IPS-NIHi11 (cell line): ENCODE results near the gene GET4.
A peak's percentile ranks its signal among the peaks of the same experiment; 100 is the strongest.

ENCODE experiments used
- DNase-seq: peaks from one replicate; pipeline ENCODE4 v3.0.0; 2012; ENCODE audit warnings: mixed read lengths, low spot score

GET4 gene

GRCh38 chr7:900331-901040 lies 24.1 kb downstream of the GET4 start:
- DNase-seq, result no peak

GRCh38 chr7:901041-901387 lies 24.7 kb downstream of the GET4 start:
- no peak for DNase-seq

DNA sequence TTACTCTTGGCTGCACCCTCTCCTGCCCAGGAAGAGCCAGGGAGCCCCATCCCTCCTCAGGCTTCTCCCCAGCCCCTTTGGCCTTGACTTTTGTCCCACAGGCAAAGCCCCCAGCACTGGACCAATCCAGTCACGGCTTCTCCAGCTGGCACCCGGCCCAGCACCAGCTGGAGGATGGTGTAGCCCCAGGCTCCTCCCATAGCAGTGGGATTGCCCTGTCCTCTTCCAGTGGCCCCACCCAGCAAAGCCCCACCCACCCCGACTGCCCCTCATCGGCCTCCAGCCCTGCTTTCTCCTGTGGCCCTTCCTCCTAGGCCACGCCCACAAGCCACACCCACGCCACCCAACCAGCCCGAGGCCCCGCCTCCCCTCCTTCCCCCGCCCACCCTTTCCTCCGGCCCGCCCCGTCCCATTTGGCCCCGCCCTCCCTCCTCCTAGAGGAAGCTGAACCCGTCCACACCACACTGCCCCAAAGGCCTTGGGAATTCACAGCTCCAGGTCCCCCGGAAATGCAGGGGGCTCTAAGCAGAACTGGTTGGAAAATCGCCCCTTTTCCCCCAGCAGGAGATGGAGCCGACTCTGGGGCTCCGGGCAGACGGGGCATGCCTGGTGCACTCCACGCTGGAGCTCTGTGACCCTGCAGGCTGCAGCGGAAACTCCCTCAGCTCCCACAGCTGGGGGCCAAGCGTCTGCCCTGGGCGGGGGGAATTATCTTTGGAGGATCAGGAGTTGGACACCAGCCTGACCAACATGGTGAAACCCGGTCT lies 25.2 kb downstream of the GET4 start:
- DNase-seq, result peak; percentile 100

DNA sequence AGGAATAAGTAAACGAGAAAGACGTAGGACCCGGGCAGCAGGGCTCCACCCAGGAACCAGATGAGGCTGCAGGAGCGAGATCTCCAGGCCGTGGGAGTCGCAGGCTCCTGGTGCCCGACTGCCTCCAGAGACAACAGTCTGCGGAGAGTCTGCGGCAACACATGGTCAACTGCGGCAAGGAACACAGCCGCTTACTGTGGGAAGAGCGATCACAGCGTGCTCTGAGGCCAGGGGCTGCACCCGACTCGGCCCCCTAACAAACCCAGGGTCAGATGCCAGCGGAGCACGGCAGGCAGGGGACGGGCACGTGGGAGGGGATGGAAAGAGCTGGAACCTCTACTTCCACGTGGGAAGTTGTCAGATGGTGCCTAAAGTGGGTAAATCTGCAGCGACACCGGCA lies 26.6 kb downstream of the GET4 start:
- no peak for DNase-seq

DNA sequence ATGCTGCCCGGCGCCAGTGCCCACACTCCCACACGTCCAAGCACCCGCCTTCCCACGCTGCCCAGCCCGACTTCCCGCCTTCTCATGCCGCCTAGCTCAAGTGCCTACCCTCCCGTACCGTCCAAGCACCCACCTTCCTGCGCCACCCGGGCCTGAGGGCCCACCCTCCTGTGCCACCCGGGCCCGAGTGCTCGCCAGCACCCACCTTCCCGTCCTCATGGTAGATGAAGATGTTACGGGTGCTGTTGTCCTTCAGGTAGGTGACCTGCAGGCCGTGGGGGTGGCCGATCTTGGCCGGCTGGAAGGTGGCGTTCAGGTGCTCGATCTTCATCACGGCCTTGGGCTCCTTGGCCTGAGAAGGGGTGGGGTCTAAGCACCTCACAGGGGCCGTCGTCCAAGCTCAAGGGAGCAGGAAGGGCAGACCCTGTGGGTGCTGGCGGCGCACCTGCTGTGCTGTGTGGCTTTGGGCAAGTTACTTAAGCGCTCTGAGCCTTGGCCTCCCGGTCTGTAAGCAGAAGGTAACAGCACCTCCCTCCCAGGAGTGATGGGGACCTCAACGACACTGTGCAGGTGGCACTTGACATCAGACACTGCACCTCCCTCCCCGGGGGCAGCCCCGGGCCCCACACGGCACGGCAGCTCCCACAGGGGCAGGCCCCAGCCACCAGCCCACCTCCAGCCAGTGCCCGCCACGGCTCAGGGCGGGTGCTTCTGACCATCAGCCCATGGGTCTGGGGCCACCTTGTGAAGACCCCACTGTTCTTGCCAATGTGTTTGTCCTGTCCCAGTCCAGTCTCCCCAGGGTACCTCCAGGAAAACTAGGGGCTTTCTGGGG lies 27.8 kb downstream of the GET4 start:
- no peak for DNase-seq

- DNase-seq, result no peak
Measured at GRCh38 chr7:904847-905246, 28.5 kb downstream of the GET4 start.

- DNase-seq, result no peak
Measured at GRCh38 chr7:906776-907157, 30.4 kb downstream of the GET4 start.

DNA sequence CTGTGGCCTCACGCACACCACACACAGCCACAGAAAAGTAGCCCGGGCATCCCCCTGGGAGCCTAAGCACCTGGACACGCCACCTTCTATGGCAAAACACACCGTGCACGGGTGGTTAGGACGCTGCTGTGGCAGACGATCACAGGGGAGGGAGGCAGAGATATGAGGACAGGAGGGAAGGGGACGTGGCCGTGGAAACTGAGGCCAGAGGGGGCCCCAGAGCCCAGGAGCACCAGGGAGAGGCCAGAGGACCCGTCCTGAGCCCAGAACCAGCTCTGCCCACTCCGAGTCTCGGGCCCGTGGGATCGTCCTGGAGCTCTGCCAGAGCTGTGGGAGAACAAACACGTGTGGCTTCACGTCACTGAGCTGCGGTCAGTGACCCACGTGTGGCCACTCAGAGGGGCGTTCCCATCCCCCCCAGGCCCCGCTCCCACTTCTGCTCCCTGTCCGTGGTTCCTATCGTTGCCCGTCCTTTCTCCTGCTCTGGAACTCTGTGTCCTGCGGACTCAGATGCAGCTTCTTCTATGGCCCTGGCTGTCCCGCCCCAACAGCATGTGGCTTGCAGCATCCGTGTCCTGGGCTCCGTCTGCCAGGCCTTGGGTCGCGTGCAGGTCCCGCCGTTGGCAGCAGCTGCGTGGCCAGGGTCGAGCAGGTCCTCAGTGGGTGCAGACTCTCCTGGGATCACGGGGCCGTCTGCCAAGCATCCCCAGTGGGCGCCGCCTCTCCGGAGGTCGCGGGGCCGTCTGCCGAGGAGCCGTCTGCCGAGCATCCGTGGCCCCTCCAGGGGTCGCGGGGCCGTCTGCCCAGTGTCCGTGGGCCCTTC lies 31.0 kb downstream of the GET4 start:
- DNase-seq, result no peak

- no peak for DNase-seq
Measured at GRCh38 chr7:908159-908581, 31.8 kb downstream of the GET4 start.

DNA sequence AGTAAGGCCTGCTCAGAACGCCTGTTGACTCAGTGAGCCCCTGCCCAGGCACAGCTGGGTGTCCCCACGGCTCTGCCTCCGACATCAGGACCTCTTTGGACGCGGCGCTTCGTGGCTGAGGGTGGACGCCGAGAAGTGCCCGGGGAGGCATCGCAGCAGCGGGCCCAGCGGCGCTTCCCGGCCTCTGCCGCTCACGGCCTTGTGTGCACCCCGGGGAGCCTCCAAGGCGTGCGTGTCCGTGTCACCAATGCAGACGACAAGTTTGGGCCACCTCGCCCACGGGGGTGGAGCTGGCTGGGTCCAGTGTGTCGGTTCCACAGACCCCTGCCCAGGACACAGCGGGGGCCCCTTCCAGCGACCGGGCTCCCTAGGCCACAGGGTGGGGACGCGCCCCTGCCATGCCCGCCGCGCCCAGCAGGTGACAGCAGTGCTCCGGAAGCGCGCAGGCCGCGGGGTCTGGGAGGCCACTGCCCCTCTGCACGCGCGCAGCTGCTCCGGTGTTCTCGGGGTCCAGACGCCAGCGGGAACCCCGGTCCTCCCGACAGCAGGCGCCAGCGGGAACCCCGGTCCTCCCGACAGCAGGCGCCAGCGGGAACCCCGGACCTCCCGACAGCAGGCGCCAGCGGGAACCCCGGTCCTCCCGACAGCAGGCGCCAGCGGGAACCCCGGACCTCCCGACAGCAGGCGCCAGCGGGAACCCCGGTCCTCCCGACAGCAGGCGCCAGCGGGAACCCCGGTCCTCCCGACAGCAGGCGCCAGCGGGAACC lies 32.4 kb downstream of the GET4 start:
- peak; percentile 93 for DNase-seq

DNA sequence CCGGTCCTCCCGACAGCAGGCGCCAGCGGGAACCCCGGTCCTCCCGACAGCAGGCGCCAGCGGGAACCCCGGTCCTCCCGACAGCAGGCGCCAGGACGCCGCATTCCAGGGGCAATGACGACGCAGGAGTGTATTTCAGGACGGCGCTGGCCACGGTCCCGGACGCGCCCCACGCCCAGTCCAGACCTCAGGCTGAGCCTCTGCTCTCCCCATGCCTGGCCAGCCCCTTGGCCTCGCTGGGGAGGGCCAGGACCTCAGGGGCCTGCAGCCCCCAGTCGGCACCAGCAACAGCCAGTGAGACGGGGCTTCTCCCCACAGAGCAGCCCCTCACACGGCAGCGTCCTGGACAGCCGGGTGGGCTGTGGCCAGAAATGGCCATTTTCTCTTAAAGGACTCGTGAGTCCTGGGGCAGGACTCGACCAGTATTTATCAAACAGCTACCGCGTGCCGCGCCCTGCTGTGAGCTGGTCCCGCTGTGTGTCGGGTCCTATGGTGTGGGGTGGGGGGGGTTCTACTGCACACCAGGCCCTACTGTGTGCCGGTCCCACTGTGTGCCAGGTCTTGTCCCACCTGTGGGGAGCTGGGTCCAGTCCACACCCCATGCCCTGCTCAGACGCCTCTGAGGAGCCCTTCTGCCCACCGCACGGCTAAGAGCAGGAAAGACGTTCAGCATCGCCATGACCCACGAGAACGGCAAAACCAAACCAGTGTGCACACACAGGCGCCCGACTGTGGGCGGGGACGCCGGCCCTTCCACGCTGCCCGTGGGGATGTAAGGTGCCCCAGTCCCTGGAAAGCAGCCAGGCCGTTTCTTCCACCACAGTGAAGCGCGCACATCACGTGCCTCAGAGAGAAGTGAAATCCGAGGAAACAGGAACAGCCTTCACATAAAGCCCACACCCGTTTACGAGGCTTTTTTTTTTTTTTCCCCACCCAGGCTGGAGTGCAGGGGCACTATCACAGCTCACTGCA lies 33.3 kb downstream of the GET4 start:
- peak; percentile 71 for DNase-seq

DNA sequence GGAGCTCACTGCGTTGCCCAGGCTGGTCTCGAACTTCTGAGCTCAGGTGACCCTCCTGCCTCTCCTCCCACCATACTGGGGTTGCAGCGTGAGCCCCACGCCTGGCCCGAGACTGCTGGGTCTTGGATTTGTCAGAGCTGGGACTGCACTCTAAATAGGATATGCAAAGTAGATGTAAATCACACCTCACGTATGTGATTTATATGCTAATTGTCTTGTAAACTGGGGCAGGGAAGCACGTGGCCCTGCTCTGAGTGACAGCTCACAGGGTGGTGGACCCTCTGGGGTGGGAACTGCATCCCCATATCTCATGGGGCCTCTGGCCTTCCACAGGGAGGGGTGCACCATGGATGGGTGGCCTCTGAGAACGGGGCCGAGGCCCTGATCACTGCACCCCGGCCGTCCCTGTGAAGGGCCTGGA lies 34.1 kb downstream of the GET4 start:
- DNase-seq, result no peak

GRCh38 chr7:910931-911431 lies 34.6 kb downstream of the GET4 start:
- no peak for DNase-seq

GRCh38 chr7:911791-912480 lies 35.6 kb downstream of the GET4 start:
- DNase-seq, result no peak

DNA sequence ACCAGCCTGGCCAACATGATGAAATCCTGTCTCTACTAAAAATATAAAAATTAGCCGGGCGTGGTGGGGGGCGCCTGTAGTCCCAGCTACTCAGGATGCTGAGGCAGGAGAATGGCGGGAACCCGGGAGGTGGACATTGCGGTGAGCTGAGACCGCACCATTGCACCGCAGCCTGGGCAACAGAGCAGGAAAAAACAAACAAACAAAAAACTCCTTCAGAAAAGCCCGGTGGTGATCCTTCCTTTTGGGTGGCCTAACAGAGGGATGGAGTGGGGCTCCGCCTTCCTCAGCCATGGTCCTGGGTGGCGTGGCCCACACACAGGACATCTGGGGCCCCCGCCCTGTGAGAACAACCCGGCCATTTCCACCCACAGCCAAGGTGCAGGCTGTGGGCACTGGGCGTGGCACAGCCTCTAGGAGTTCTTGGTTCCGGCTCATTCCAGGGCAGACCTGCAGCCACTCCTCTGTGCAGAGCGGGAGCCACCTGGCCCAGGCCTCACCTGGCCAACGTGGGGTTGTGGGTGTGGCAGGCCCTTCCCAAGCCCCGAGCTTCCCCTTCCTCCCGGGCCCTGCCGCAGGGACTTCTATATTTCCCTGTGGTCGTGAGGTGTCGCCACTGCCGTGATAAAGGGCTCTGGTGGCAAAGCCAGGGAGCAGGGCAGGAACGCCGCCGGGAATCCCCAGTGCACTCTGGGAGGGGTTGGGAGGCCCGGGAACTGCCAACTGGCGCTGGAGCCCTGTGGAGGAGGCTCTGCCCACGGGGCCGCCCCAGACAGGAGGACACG lies 37.6 kb downstream of the GET4 start:
- DNase-seq, result no peak

DNA sequence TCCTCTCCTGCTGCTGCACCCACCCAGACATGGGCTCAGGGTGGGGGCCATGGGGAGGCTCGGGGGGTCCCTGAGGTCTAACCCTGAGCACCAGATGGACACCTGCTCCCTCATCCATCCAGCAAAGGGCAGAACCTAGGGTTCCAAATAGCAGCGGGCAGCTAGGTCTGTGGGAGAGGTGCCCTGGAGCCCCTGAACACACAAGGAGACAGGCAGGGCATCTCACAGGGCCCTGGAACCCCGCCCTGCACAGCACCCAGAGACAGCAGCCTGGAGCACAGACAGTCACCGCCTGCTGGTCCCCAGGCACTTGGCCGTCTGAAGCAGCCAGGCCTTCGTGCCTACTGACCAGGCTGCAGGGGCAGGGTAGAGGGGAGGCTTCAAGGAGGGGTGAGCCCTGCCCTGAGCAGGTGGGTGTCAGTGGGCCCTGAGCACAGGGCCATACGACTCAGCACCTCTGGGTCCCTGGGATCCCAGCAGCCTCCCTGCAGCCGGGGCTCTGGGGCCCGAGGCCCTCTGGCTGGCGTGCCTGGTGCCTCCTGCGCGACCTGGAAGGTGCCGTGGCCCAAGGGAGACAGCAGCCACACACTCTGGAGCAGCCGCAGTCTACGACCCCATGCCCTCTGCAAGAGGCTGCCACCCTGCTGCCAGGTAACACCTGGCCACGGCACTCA lies 38.3 kb downstream of the GET4 start:
- no peak for DNase-seq

GRCh38 chr7:915291-916218 lies 39.2 kb downstream of the GET4 start:
- DNase-seq, result no peak
